GM03348 (cell line): ENCODE data around the gene SPESP1.
A peak's percentile ranks its signal among the peaks of the same experiment; 100 is the strongest.

Source experiments
- DNase-seq: peaks from one replicate; pipeline ENCODE4 v3.0.0; 2012; ENCODE audit warnings: low spot score

SPESP1 gene

DNA sequence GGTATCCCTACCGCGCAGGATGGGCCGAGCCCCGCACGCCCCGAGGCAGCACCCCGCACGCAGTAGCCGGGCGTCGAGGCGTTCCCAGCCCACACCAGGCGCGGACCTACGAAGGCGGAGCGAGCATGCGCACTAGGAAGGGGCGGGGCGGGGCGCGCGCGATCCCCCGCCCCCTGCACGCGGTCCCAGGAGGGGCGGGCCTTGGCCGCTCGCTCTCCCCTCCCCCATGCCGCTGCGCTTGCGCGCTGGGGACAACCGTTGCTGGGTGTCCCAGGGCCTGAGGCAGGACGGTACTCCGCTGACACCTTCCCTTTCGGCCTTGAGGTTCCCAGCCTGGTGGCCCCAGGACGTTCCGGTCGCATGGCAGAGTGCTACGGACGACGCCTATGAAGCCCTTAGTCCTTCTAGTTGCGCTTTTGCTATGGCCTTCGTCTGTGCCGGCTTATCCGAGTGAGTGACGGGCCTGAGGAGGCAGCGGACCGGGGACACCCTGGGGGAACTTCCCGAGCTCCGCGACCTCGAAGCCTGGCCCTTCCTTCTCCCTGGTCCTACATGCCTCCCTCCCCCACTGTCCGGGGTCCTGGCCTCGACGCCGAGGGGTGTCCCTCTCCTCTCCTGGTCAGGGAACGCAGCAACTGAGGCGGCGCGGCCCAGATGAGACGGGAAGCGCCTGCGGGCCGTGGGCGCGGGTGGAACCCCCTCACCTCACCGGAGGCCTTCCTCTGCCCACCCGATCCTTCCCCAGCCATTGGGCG, at the start of gene SPESP1:
SPESP1 (plus strand) TSS at position 258 of the 755 bp plus-strand sequence; CDS start at position 387, 129 bp downstream.
- no peak for DNase-seq

DNA sequence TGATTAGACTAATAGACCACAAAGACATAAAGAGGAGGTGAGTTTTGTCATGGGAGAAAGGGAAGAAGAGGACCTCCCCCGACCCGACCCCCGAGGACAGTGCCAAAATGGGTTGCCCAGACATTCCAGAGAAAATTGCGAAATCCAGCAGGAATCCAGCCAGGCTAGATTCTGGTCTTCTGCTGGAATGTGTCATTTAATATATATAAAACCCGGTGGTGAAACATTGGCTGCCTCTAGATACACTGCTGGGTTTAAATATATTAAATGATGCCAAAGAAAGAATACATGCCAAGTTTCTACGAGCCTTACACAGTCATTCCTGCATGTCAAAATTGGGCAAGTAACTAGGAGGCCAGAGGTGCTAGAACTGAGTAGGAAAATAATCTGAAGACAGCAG, 45.3 kb upstream of the SPESP1 start:
- DNase-seq = peak; percentile 54

DNA sequence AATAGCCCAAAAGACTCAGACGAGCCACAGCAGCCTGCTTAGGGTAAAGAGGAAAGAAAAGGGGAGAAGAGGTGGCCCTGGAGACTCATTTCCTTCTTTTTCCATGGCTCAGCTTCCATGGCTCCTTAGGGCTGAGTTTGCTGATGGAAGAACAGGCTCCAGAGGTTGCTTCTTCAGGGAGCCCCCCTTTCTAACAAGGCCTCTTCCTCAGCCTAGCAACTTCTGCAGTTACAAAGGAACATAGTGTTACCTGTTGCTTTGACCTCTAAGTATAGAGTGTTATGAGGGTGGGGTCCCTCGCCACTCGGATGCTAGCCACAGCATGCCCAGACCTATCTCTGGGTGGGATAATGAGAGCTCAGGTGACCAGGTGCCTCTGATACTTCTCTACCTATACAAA, 43.2 kb upstream of the SPESP1 start:
- DNase-seq = no peak

DNA sequence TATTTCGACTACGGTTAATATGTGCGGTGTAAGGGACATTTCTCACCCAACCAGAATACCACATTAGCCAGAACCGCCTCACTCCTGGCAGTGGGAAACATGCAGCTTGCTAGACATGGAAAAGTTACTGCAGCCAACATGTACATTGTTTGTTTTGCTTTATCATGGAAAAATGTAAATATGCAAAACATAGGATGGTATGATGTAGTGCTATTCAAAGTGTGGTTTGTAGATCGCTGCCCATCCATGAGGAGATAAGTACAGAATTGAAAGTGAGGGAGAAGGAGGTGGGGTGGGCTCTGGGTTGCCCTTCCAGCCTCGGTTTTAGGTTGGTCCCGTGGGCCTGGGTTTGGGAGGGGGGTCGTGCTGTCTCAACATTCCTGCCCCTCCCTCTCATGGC, 42.5 kb upstream of the SPESP1 start:
- no peak for DNase-seq

DNA sequence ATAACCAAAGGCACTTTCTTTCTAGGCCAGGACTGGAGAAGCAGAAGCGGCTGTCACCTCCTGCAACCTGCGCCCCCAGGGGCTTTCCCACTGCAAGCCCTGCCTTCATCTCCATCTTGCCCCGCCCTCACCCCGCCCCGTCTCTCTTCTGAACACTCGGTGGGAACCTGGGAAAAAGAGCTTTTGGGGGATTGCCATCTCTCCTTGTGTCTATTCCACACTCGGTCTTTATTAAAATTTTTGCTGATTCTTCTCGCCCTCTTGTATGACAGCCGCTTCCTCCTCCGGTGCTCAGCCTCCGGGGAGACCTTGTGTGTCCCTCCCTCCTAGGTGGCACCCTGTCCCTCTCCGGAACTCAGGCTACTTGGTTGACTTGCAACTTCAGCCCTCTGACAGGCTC, 41.9 kb upstream of the SPESP1 start:
- no peak for DNase-seq

DNA sequence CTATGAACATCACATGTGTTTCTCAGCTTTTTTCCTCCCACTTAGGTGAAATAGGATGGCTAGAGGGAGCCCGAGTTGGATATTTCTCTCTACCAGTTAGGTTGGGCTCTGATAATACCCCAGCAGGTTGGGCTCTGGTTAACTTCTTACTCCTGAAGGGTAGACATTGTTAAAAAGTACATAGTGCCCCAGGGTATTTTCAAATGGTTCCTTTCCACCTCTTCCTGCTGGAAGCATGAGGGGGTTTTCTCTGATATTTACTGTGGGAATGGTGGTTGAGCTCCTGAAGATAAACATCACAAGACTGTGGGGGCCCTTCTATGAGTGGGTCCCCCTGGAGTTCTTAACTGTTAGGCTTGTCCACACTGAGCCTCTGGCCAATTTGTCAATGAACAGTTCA, 36.1 kb upstream of the SPESP1 start:
- no peak for DNase-seq

DNA sequence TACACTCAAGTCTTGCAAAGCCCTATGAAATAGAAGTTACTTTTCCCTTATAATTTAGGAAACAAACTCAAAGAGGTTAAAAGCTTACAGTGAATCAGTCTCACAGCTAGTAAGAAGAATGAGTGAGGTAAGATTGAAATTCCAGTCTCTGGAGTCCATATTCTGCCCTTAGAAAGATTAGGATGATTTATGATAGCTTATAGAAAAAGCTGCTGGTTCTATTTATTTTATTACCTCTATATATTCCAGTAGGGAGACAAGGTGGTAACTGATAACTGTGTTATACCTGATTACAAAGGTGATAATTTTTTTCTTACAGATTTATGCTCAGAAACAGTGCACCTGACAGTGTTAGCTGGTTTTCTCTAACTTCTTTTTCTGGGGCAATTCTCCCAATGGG, 34.1 kb upstream of the SPESP1 start:
- DNase-seq = no peak

DNA sequence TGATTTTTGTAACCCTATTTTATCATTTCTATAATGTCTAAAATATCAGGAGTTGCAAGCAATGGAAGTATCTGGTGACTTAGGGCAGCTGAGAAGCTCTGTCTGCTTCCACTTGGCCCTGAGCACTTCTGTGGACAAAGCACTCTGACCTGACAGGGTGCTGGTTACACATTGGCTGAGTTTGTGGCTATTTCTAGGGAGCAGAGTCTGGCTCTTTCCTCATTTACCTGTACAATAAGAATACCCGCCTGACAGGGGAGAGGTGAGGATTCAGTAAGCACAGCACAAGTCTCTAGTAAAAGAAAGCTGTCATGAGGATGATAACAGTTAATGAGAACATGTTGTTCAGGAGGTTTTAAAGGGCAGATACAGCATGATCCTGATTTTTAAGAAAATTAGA, 33.3 kb upstream of the SPESP1 start:
- no peak for DNase-seq

DNA sequence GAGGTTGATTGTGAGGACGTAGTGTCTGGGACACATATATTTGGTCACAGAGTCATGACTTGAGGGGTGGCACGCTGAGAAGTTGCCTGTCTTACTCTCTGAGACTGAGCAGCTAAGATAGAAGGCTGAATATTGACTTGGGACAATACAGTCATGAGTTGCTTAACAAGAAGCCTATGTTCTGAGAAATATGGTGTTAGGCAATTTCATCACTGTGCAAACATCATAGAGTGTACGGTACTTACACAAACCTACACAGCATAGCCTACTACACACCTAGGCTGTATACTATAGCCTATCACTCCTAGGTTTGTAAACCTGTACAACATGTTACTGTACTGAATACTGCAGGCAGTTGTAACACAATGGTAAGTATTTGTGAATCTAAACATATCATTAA, 30.3 kb upstream of the SPESP1 start:
- no peak for DNase-seq

DNA sequence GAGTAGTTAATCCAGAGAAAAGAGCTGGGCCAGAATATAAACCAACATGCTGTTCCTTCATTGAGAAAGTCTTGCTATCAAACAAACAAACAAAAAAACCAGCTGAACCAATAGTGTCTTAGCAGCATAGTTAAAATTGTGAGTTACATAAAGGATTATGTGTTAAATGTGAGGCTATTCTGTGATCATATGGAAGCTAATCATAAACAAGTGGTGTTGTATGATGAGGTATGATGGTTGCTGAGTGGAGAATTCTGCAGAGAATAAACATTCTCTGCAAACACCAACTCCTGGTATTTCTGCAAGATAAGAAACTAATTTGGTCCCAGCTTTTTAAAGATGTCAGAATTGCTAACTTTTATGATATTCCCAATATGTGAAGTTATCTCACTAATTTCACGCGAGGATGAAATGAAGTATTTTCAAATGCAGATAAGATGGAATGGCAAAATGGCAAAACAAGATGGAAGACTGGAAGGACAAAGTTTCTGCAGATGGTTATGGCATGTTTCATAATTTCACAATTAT, 22.9 kb upstream of the SPESP1 start:
- DNase-seq = no peak

DNA sequence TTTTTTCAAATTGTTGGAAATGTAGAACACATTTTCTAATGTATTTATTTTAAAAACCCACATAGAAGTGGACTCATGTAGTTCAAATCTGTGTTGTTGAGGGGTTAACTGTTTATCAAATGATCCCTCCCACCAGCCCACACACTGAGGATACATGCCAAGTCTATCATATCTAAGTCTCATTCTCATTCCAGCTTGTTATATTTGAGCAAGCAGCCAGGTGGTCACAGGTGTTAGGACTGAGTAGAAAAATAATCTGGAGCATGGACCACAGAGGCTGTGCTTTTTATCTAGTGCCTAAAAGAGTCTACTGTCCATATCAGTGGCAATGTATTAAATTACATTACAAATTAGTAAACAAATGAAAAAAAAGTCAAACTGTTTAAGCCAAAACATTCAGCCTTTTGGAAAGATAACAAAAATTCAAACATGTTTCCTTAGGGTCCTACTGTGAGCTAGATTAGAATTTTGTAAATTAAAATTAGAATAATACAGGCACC, 20.7 kb upstream of the SPESP1 start:
- no peak for DNase-seq

DNA sequence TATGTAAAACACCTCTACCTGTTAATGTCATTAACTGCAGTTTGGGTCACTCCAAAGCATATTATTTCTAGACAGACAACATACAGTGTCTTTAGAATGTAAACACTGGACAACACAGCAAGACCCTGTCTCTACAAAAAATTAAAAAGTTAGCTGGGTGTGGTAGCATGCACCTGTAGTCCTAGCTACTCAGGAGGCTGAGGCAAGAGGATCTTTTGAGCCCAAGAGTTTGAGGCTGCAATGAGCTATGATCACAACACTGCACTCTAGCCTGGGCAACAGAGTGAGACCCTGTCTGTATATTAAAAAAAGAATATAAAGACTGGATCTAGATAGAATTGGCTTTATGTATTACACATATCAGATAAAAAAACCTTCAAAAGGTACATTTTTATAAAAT, 20.0 kb upstream of the SPESP1 start:
- DNase-seq = no peak

DNA sequence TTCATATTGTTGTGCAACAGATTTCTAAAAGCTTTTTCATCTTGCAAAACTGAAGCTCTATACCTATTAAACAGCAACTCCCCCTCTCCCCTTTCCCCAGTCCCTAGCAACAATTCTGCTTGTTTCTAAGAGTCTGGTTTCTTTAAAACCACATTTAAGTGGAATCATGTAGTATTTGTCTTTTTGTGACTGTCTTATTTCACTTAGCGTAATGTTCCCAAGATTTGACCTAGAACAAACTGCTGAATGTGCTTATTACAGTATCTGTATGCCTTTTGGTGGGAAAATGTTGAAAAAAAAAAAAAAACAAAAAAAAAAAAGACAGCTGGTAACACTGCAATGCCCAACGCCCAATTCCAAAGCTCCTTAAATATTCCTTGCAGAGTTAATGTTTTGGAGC, 19.5 kb upstream of the SPESP1 start:
- no peak for DNase-seq

DNA sequence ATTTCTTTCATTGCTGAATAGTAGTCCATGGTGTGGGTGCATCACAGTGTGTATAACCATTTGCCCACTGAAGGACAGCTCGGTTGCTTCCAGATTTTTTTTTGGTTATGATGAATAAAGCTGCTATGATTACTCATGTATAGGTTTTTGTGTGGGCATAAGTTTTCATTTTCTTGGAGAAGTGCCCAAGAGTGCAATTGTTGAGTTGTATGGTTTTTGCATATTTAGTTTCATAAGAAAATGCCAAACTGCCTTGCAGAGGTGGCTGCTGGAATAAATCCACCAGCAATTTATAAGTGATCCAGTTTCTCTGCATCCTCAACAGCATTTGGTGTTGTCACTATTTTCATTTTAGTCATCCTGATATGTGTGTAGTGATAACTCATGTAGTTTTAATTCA, 8.4 kb upstream of the SPESP1 start:
- no peak for DNase-seq

DNA sequence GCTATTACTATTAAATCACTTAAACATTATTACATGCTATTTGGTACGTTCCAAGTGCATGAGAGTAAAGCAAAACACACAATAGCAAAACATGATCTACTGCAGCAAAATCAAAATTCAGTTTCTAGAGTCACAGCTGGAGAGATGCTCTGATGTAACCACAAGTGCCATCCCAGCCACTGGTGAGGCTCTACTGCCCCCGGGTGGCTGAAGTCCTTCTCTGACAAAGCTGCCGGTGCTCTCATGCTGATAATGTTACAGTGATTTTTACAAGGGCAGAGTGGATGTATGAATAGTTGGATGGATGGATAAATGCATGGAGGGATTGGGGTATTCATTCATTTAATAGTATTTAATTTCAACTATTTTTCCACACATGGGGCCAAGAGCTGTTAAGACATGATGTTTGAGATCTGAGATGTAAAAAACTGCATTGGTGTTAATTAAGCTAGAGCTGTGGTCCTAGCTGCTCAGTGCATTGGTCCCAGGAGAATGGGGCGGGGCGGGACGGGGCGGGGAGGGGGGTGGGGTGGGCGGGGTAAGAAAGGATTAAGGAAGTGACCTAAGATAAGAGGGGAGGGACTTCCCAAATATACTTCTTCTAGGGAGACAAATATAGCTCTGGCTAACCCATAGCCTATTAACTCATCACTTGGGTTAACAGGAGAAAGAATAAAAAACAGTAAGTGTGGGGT, 5.3 kb upstream of the SPESP1 start:
- DNase-seq = peak; percentile 92

DNA sequence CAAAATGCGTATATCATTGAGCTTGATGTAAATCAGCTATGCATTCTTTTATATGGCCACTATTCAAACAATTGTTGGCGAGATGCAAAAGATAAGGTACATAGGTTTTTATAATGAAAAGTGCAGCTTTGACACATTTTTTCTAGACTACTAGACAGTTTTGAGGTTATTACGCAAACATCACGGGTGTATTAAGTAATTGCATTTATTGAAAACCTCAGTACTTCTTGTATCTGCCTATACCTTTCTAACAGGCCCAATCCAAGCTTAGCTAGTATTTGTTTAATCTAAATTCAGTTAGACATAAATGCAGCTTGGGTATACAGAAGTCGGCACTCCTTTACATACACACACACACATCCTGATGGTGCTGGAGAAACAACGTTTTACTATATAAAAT, 2.7 kb downstream of the SPESP1 start:
- no peak for DNase-seq

DNA sequence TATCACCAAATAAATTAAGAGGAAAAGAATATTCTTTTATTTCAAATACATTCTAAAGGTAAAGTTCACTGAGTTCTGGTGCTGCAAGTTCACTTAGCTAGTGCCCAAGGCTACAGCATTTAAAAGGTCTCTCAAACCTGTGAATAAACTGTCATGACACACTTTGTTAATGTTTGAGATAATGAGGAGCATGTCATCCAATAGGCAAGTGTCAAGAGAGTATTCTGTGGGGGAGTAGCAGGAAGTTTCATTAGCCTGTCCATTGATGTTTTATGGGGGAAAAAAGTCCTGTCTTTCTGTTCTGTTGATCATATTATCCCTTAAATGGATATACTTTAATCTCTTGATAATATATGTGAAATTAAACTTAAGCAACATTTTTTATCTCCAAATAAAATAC, 4.0 kb downstream of the SPESP1 start:
- no peak for DNase-seq

DNA sequence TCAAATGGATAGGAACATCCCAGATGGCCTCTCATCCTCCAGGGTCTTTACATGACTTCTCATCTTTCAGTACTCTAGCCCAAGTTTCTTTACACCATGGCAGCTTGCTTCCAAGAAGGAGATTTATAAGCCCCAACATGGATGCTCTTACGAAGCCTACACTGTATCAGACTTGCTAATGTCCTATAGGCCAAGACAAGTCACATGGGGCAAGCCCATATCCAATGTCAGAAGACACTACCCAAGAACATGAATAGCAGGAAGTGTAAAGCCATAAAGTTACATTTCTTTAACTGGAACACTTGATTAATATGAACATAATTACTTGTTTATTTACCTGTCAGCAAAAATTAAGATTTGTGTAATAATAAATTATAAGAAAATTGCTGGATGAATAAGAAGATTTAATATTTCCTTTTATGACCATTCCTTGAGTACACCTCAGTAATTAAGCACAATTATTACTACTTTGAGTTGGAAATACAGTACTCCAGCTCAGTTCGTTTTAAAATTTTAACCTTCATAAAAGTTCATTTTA, 5.1 kb downstream of the SPESP1 start:
- no peak for DNase-seq

DNA sequence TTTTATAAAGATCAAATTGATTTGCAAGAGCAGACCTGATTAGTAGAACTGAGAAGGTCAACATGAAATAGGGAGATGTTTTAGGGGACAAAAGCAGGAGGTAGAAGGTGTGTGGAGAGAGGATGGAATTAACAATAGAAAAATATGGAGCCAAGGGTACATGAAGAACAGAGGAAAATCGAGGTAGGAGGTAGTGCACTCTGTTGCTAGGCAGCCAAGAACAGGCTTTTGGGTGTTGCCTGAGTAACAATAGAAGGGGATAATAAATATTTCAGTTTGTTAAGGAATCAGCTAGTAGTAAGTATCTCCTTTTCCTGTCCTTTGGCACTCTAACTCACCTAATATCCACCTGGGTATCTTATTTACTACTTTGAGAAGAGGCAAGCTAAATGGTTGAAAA, 9.2 kb downstream of the SPESP1 start:
- no peak for DNase-seq

DNA sequence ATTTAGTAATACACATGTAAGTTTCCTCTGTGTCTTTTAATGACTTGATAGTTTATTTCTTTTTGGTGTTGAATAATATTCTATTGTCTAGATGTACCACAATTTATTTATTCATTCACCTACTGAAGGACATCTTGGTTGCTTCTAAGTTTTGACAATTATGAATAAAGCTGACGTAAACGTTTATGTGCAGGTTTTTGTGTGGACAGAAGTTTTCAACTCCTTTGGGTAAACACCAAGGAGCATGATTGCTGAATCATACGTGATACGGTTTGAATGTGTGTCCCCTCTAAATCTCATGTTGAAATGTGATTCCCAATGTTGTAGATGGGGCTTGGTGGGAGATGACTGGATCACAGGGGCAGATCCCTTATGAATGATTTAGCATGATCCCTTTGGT, 21.5 kb downstream of the SPESP1 start:
- DNase-seq = no peak

DNA sequence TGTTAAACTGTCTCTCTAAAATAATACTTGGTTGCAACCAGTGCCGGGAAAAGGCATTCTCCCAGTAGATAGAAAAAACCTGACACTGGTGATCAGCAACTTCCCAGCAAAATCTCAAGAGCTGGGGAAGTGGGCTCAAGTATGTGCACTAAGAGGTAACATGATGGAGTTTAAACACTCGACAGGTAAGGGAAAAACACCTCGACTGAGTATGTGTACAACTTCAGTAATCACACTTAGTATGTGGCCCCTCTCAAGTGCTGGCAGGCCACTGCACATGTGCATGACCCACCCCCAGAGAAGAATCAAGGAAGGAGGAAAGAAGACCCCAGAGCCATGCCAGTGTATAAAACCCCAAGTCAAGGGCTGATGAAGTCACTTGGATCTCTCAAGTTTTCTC, 27.4 kb downstream of the SPESP1 start:
- no peak for DNase-seq

DNA sequence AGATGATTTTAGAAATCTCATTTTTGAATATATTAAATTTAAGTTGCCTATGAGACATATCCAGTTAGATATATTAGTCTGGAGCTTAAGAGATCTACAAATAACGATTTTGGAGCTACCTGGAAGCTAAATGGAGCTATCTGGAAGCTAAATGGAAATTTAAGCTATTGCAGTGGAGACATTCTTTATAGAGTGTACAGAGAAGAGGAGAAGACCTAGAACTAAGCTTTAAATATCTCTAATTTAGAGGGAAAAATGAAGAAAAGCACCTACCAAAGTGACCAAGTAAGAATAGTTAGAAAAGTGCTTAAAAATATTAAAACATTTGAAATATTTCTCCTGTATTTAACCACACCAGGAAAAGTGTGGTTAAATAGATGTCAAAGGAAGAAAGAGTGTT, 28.3 kb downstream of the SPESP1 start:
- no peak for DNase-seq

DNA sequence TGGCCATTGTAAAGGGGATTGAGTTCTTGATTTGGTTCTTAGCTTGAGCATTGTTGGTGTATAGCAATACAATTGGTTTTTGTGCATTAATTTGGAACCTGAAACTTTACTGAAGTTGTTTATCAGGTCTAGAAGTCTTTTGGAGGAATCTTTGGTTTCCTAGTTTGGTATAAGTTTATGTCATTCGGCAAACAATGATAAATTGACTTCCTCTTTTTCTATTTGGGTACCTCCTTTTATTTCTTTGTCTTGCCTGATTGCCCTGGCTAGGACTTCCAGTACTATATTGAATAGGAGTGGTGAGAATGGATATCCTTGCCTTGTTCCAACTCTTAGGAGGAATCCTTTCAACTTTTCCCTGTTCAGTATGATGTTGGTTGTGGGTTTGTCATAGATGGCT, 32.1 kb downstream of the SPESP1 start:
- DNase-seq = no peak
